ENCODE data around the gene MAX. TPM values are rescaled to one million over a fixed set of nuclear protein-coding genes. Genes with fewer than 3 reads are reported as not detected.

The MAX gene
- total RNA-seq (ENCODE audit: unreplicated experiment): 83.5 TPM
- long read RNA-seq, partial matches to known transcripts: 0 of 9 reads
- long read RNA-seq, other reads (novel, unspliced or antisense): 2 of 9 reads

GRCh38 chr14:65102441-65103149 is at the start of gene MAX:
Gene MAX, minus strand, starts transcription at chr14:65102517. Its CDS starts 178 bp downstream, at chr14:65102339.
- peak within 1 kb of the TSS; percentile 95 for H3K27ac Mint-ChIP-seq (ENCODE audit: unreplicated experiment)
- peak within 1 kb of the TSS; percentile 97 for H3K4me3 Mint-ChIP-seq (ENCODE audit: unreplicated experiment)
- peaks cover 8% of the 10 kb centered on the region for H3K4me1 Mint-ChIP-seq (ENCODE audit: low read depth, unreplicated experiment)
- peaks cover 8% of the 10 kb centered on the region for H3K9me3 Mint-ChIP-seq (ENCODE audit: unreplicated experiment)
- TF ChIP-seq, protein P1, sequence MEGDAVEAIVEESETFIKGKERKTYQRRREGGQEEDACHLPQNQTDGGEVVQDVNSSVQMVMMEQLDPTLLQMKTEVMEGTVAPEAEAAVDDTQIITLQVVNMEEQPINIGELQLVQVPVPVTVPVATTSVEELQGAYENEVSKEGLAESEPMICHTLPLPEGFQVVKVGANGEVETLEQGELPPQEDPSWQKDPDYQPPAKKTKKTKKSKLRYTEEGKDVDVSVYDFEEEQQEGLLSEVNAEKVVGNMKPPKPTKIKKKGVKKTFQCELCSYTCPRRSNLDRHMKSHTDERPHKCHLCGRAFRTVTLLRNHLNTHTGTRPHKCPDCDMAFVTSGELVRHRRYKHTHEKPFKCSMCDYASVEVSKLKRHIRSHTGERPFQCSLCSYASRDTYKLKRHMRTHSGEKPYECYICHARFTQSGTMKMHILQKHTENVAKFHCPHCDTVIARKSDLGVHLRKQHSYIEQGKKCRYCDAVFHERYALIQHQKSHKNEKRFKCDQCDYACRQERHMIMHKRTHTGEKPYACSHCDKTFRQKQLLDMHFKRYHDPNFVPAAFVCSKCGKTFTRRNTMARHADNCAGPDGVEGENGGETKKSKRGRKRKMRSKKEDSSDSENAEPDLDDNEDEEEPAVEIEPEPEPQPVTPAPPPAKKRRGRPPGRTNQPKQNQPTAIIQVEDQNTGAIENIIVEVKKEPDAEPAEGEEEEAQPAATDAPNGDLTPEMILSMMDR (IDR thresholded peaks at IDR 0.05; ENCODE audit: partially characterized antibody, unreplicated experiment): no peak
- H3K27me3 Mint-ChIP-seq (ENCODE audit: unreplicated experiment): peaks cover 8% of the 10 kb centered on the region
- H3K36me3 Mint-ChIP-seq (ENCODE audit: unreplicated experiment): no peaks in the 10 kb centered on the region
- DNase-seq: peak; percentile 97

GRCh38 chr14:65151609-65151956 is 49.3 kb upstream of the MAX start:
- peaks cover 1% of the 10 kb centered on the region for H3K4me1 Mint-ChIP-seq (ENCODE audit: low read depth, unreplicated experiment)
- no peak overlapping the region for H3K27ac Mint-ChIP-seq (ENCODE audit: unreplicated experiment)
- H3K4me3 Mint-ChIP-seq (ENCODE audit: unreplicated experiment): no peak overlapping the region
- peaks cover 2% of the 10 kb centered on the region for H3K27me3 Mint-ChIP-seq (ENCODE audit: unreplicated experiment)
- TF ChIP-seq, protein P1 (IDR thresholded peaks at IDR 0.05; ENCODE audit: partially characterized antibody, unreplicated experiment): no peak
- H3K9me3 Mint-ChIP-seq (ENCODE audit: unreplicated experiment): no peaks in the 10 kb centered on the region
- H3K36me3 Mint-ChIP-seq (ENCODE audit: unreplicated experiment): no peaks in the 10 kb centered on the region
- no peak for DNase-seq

GRCh38 chr14:65150898-65151608 is 48.7 kb upstream of the MAX start:
- Mint-ChIP-seq H3K4me3 (ENCODE audit: unreplicated experiment) (no peak overlapping the region), H3K27ac (ENCODE audit: unreplicated experiment) (no peak overlapping the region), H3K27me3 (ENCODE audit: unreplicated experiment) (peaks cover 2% of the 10 kb centered on the region), H3K4me1 (ENCODE audit: low read depth, unreplicated experiment) (peaks cover 1% of the 10 kb centered on the region), H3K36me3 (ENCODE audit: unreplicated experiment) (no peaks in the 10 kb centered on the region), H3K9me3 (ENCODE audit: unreplicated experiment) (peaks cover 1% of the 10 kb centered on the region)
- DNase-seq: no peak
- TF ChIP-seq, protein P1 (IDR thresholded peaks at IDR 0.05; ENCODE audit: partially characterized antibody, unreplicated experiment): no peak

GRCh38 chr14:65149116-65149515 is 46.8 kb upstream of the MAX start:
- no peaks in the 10 kb centered on the region for H3K36me3 Mint-ChIP-seq (ENCODE audit: unreplicated experiment)
- peaks cover 1% of the 10 kb centered on the region for H3K4me1 Mint-ChIP-seq (ENCODE audit: low read depth, unreplicated experiment)
- peaks cover 2% of the 10 kb centered on the region for H3K27me3 Mint-ChIP-seq (ENCODE audit: unreplicated experiment)
- no peak for DNase-seq
- no peak overlapping the region for H3K27ac Mint-ChIP-seq (ENCODE audit: unreplicated experiment)
- TF ChIP-seq, protein P1 (IDR thresholded peaks at IDR 0.05; ENCODE audit: partially characterized antibody, unreplicated experiment): no peak
- peaks cover 1% of the 10 kb centered on the region for H3K9me3 Mint-ChIP-seq (ENCODE audit: unreplicated experiment)
- H3K4me3 Mint-ChIP-seq (ENCODE audit: unreplicated experiment): no peak overlapping the region

- peaks cover 1% of the 10 kb centered on the region for H3K9me3 Mint-ChIP-seq (ENCODE audit: unreplicated experiment)
- no peak for DNase-seq
- H3K36me3 Mint-ChIP-seq (ENCODE audit: unreplicated experiment): no peaks in the 10 kb centered on the region
- no peak overlapping the region for H3K4me3 Mint-ChIP-seq (ENCODE audit: unreplicated experiment)
- H3K27ac Mint-ChIP-seq (ENCODE audit: unreplicated experiment): no peak overlapping the region
- TF ChIP-seq, protein P1 (IDR thresholded peaks at IDR 0.05; ENCODE audit: partially characterized antibody, unreplicated experiment): no peak
- no peaks in the 10 kb centered on the region for H3K27me3 Mint-ChIP-seq (ENCODE audit: unreplicated experiment)
- peaks cover 4% of the 10 kb centered on the region for H3K4me1 Mint-ChIP-seq (ENCODE audit: low read depth, unreplicated experiment)
Observed at GRCh38 chr14:65144170-65144569, 41.9 kb upstream of the MAX start.

Data from glutamatergic neuron (in vitro differentiated cells).